NK-92 (cell line): Measurements from ENCODE around the gene NTSR1.

Experiments
- DNase-seq: peaks from one replicate; lab custom pipeline; 2025; ENCODE audit not compliant: unreplicated experiment; lab: John Stamatoyannopoulos, UW

NTSR1 gene

DNA sequence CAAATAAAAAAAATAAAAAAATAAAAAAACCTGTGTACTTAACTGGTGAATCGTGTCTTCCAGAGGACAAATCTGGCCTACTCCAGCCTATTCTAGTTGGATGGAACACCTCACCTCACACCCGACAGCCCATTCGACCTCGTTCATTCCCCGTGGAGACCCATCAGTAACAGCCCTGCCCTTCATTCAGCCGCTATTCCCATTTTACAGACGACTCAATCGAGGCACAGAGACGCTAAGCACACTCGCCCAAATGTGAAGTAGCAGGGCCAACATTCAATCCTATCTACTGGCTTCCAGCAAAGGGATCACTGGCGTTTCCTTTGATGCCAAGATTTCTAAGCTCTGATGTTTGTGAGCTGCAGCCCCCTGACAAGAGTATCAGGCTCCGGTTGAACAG lies 1.8 kb upstream of the NTSR1 start:
- DNase-seq: no peak

DNA sequence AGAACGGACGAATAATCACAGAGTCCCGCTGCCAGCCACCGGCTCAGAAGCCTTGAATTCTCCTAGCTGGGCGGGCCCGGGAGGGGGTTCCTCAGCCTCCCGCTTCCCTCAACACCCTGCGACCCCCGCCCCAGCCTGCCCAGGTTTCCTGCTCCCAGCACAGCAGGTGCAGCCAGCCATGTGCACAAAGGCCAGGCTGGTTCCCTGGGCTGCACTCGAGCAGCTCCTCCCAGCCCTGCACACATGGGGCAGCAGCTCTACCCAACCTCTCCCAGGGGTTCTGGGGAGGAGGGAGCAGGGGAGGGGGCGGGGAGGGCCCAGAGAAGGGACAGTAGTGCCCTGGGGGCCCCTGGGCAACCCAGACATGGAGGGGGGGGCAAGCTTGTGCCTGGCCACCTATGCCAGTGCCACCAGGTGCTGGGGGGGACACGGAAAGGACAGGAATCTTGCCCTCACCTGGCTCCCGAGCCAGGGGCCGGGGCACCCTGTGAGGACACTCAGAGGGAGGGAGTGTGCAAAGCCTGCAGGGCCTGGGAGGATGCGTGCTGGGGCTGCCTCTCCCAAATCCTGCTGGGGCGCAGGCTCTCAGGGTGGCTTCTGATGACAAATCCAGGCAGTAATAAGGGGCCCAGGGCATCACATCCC lies 1.2 kb upstream of the NTSR1 start:
- no peak for DNase-seq

DNA sequence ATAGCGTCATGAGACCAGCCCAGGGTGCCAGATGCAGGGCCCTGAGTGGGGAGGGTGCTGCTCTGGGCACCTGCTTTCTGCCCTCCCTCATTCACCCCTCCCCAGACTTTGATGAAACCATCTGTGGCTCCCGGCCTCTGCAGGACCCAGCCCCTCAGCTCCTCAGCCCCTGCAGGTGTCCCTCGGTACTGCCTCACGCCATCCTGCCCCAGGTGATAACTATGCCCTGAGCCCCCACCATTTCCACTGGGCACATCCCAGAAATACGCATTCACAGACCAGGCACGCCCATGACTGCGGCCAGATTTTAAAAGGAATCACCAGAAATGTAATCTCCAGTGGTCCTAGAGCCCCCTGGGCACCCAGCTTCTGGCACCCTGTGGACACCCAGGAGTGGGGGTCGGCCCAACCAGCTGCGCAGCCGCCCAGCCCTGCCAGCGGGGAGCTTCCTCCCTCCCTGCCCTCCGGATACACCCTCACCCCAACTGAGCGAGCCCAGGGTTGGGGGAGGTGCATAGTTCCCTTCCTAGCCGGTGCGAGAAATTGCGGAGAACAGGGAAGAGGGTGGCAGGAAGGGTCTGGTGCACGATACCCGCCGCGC lies 615 bp upstream of the NTSR1 start:
- DNase-seq: no peak

DNA sequence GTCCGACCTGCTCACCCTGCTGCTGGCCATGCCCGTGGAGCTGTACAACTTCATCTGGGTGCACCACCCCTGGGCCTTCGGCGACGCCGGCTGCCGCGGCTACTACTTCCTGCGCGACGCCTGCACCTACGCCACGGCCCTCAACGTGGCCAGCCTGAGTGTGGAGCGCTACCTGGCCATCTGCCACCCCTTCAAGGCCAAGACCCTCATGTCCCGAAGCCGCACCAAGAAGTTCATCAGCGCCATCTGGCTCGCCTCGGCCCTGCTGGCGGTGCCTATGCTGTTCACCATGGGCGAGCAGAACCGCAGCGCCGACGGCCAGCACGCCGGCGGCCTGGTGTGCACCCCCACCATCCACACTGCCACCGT lies 885 bp downstream of the NTSR1 start:
- no peak for DNase-seq

DNA sequence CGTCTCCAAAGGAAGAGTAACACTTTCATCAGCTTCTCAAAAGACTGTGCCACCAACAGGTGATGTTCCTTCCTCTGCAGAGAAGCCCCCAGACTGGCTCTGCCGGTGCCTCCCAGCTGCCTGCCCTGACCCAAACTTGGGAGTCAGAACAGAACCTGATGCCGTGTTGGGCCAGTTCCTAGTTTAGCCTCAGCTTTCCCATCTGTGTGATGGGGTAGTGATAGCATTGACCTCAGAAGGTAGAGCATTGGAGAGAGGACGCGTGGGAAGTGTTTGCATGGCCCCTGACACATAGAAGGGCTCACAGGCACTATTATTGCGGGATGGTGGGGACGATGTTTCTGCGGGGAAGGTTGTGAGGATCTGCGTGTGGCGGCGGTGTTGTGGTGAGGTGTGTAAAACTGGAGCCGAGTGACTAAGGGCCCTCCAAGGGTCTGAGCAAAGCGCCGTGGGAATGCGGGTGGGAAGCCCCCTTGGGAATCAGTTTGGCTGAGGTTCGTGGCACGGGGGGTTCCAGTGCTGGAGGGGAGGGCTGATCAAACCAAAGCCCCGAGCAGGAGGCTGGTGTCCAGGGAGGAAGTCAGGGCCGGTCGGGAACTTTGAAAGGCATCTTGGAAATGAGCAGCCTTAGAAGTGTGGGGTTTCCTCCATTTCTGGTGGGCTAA lies 1.7 kb downstream of the NTSR1 start:
- no peak for DNase-seq

DNA sequence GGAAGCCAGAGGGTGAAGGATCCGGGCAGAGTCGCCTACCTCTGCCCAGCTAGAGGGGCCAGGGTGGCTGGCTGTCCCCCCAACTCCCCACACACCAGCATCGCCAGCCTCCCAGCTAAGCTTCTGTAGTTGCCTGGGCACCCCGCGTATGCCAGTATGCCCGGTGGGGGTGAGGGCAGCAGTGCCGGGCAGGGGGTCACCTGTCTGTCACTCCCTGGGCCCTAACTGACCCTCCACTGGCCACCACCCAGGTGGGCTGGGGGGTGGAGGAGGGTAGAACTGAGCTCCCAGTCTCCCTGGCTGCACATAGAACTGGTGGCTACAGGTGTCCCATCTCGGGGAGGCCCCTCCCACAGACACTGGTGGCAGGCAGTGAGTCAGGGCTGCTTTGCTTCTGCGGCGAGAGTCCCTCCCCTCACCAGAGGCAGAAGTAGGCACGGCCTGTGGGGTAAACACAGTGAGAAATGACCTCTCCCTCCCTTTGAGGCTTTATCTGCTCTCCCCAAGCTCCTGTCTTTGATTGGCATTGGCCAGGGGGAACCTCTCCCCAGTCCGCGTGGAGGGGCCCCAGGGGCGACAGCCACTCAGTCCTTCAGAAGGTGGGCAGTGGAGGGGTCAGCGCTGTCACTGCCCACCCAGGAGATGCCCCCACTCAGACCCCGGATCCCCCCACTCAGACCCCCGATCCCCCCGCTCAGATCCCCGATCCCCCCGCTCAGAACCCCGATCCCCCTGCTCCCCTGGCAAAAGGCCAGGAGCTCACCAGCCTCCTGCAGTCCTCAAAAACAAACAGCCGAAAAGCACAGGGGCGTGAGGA lies 2.5 kb downstream of the NTSR1 start:
- DNase-seq: no peak

DNA sequence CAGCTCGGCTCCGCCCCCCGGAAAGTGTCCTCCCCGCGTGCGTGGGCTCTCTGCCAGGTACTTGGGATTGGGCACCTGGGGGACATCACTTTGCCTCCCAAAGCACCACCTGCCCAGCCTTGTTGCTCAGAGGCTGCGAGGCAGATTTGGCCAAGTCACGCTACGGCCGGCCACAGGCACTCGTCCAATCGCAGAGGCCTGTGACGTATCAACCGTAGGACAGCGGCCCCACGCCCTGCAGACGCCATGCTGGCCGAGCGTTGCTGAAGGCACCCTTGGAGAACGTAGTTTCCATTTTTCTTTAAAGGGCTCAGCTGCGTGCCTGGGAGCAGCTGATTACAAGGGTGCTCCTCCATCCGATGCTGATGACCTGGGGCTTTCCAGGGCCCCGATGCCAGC lies 3.1 kb downstream of the NTSR1 start:
- DNase-seq: no peak

DNA sequence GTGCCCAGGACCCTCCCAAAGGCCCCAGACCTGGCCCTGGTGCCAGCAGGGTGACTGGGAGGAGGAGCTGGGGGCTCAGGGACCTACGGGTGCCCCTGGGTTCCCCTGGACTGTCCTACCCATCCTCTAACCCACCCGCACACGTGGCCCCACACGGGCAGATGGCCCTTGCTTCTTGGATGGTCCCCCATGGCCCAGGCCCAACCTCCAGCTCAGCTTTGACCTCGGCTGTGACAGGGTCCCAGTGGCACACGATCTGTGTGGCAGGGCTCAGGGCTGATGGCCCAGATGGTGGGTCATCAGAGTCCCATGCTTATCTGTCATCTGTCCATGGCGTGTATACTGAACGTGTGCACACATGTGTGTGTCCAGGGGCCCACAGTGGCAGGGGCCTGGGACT lies 4.0 kb downstream of the NTSR1 start:
- no peak for DNase-seq

DNA sequence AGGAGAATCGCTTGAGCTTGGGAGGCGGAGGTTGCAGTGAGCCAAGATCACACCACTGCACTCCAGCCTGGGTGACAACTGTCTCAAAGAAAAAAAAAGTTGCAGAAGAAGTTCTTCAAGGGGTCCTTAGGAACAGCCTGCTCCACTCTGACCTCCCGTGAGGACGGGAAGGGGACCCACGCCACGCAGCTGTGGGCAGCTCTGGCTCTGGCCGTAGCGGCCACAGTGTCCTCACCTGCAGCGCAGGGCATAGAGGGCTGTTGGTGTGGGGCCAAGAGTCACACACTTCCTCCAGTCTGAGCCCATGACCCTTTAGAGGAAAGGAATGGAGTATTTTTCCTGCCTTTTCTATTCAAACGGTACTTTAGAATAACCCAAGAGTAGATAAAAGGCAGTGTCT lies 5.4 kb downstream of the NTSR1 start:
- DNase-seq: no peak

DNA sequence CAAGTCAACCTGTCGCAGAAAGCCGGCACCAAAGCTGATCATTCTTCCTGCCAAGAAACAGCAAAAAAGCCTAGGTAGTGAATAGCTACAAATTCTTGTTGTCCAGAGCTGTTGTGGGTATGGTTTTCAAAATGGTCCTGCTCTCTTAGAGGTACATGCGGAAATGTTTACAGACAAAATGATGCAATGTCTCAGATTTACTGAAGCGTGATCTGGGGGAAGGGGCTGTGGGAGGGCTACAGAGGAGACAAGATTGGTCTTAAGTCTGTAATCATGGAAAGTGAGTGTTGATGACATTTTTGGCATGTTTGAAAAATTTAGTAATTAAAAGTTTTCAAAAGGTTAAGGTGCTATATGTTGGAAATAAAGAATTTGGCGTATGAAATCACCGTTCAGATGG lies 6.2 kb downstream of the NTSR1 start:
- DNase-seq: no peak

DNA sequence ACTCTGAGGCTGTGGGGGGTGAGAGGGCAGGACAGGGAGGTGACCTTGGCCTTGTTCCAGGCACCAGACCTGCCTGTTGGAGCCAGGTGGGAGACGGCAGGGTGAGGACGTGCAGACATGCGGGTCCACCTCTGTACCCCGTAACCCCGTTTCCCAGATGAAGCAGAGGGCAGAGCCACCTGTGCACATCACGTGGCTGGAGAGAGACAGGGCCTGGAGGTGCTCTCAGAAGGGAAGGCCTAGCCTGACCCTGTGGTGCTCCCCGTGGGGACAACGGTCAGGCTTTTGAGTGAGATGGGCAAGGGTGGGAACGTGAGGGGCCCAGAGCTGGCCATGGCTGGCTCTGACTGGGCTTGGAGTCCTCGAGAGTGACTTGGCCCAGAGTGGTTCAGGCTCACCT lies 6.6 kb downstream of the NTSR1 start:
- DNase-seq: no peak

DNA sequence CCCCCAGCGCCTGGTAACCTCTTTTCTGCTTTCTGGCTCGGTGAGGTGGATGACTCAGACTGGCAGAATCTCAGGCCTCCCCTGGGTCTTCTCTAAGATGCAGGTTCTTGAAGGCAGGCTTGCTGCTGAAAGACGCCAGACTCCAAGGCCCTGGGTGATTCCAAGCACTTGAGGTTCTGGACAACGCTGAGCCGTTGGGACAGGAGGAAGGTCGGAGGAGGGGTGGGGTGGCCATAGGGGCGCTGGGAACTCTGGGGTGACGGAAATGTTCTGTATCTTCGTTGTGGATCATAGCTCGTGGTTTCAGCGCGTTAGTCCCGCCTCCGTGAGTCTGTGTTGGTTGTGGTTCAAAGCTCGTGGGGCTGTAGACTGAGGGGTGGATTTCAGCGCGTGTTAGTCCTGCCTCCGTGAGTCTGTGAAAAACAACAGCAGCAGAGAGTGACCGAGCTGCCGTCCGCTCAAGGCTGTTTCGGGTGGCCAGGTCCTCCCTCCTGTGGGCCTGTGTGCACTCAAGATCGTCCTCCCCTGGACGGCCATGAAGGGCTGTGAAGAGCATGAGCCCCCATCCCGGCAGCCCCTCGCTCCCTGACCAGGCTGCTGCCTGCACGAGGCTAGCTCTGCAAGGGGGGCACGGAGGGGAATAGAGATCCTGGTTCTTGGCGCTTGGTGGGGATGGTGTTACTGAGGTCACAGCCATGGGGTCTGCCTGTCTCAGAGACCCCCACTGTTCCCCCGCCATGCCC lies 7.7 kb downstream of the NTSR1 start:
- no peak for DNase-seq

DNA sequence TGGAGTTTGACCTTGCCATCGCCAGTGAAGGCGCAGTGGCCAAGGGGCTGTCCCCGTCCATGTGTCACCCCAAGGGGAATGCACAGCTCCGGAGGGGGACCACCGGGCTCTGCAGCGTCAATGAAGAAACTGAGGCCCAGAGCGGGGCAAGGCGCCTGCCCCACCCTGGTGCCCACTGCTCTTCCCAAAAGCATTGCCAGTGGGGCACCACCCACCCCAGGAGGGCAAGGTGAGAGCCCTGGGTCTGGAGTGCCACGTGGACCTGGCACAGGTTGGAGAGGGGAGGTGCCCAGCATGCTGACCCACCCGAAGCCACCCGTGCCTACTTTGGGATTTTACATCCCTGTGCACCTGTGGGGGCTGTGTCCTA lies 8.3 kb downstream of the NTSR1 start:
- no peak for DNase-seq

DNA sequence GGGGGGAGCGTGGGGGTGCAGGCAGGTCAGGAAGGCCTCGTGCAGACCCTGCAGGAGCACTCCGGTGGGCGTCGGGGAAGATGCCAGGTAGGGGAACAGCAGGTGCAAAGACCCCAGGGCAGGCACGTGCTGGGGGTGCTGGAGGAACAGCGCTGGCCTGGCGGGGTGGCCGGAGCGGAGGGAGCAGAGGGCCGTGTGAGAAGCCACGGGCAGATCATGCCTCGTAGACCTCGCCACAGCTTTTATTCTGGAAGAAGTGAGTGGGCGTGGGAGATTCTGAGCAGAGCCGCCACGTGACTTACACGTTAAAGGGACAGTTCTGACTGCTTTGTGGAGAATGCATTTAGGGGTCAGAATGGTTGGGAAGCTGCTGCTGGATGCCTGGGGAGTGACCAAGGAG lies 9.3 kb downstream of the NTSR1 start:
- DNase-seq: no peak

DNA sequence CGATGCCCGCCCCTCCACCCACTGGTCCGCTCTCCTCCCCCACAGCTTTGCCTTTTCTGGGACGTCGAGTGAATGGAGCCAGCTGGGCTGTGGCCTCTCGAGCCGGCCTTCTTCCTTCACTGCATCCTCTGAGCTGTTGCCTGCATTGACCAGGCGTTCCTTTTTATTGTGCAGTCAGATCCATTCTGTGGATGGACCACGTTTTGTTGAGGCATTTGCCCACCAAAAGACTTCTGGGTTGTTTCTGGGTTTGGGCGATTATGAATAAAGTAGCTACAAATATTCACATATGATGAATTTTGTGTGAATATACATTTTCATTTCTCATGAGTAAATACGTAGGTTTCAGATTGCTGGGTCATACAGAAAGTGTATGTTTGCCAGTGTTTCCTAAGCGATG lies 9.9 kb downstream of the NTSR1 start:
- DNase-seq: no peak

DNA sequence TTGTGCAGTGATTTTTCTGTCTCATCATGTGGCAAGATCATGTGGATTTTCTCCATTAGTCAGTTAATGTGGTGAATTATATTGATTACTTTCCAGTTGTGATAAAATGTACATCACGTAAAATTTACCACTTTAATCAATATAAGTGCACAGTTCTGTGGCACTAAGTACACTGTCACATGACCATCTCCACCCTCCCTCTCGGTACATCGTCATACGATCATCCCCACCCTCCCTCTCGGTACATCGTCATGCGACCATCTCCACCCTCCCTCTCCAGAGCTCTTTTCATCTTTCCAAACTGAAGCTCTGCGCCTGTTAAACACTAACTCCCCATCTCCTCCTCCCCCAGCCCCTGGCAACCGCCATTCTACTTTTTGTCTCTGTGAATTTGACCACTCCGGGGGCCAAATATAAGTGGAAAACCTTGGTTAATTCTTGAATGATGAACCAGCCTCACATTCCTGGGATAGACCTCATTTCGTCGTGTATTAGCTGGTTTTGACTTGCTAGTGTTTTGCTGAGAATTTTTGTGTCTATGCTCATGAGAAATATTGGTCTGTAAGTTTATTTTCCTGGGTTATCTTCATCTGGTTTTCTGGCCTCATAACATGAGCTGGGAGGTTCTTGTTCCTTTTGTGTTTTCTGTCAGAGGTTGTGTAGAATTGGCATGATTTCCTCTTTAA lies 10.8 kb downstream of the NTSR1 start:
- no peak for DNase-seq

DNA sequence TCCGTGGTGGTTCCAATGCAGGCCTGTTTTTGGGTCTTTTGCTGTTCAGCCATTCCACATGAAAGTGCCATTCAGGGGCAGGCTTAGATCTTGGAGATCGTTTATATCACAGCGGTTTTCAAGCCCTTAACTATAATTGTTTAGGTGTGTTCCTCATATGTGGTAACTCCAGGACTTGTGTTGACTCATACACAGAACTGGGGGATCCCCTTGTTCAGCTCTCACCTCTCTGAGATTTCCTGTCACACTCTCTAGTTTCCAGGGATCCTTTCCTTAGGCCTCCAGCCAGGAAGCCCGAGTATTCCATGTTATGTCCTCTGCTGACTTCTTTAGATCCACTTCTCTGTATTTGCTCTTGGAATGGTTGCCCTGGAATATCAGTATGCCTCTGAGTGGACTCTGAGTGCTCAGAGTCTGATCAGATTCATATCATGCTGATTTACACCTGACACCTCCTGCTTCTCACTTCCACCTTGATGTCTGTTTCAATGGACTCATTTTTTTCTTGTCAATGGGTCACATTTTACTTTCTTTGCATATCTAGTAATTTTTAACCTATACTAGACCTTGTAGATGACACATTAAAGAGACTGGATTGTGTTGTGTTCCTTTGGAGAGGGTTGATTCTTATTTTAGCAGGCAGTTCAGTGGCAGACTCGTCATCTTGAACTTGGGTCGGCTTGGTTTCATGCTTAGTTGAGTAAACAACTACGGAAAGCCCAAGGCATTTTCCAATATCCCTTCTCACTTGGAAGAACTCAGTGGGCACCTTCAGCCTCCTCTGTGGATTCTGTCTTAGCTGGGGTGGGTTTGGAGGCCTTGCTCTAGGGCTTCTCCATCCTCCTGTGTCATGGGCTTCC lies 13.1 kb downstream of the NTSR1 start:
- no peak for DNase-seq

DNA sequence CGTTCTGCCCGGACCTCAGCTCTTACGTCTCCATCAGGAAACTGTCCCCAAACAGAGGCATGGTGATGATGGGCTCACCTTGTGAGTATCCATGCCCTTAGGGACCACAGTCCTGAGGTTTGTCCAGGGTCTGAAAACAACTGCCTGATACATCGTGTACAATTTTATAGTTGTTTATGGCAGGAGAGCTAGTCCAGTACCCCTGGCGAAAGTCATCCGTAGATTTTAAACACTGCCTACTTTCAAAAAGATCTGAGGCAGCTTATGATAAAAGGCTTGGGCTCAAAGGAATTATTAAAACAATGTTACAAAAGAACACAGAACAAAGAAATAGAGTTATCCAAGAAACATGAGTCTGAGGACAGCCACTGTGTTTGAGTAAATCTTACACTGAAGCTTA lies 14.0 kb downstream of the NTSR1 start:
- DNase-seq: no peak

DNA sequence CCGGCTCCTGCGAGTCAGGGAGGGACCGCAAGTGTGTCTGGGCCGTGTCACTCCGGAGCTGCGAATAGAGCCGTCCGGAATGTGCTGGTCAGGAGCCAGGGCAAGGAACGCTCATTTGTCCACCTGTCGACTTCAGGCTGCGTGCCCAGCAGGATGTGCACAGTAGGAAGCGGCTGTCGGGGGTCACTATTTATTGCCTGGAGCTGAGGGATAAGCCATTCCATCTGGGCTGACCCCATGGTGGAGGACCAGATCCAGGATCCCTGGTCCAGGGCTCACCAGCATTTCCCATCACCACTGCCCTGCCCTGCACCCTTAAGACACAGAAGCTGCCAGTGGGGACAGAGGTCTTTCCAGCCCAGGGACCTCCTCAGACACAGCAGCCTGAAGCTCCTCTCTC lies 14.7 kb downstream of the NTSR1 start:
- no peak for DNase-seq
